H9 (cell line): ENCODE results near the gene C2orf49. TPM values are rescaled to one million over a fixed set of nuclear protein-coding genes. Genes with fewer than 3 reads are reported as not detected.

Experiments
- DNase-seq: peaks from one replicate; pipeline ENCODE4 v3.0.0-alpha.2; 2017
- H2AFZ ChIP-seq: one replicate; pipeline ENCODE4 v1.6.1; 2013; ENCODE audit warnings: mild to moderate bottlenecking, low read length, control low read depth, moderate library complexity
- H2AK5ac ChIP-seq: 2 replicates; pipeline ENCODE4 v1.6.1; 2013; ENCODE audit warnings: low read length, control low read depth, mixed read lengths; ENCODE audit not compliant: insufficient read length
- H2BK120ac ChIP-seq: one replicate; pipeline ENCODE4 v1.6.1; 2013; ENCODE audit warnings: low read depth, mild to moderate bottlenecking, low read length, control low read depth, inconsistent platforms; ENCODE audit not compliant: poor library complexity, severe bottlenecking
- H2BK12ac ChIP-seq: 2 replicates; pipeline ENCODE4 v1.6.1; 2013; ENCODE audit warnings: low read length, control low read depth, mixed read lengths, low read depth; ENCODE audit not compliant: insufficient read length
- H2BK15ac ChIP-seq: 2 replicates; pipeline ENCODE4 v1.6.1; 2013; ENCODE audit warnings: low read depth, low read length, control low read depth
- H2BK20ac ChIP-seq: one replicate; pipeline ENCODE4 v1.6.1; 2013; ENCODE audit warnings: low read depth, mild to moderate bottlenecking, low read length, control low read depth, inconsistent platforms; ENCODE audit not compliant: poor library complexity, severe bottlenecking
- H2BK5ac ChIP-seq: 2 replicates; pipeline ENCODE4 v1.6.1; 2013; ENCODE audit warnings: low read length, control low read depth, mixed read lengths; ENCODE audit not compliant: insufficient read length
- H3K14ac ChIP-seq: 2 replicates; pipeline ENCODE4 v1.6.1; 2013; ENCODE audit warnings: low read length, control low read depth; ENCODE audit not compliant: insufficient read depth
- H3K18ac ChIP-seq: 2 replicates; pipeline ENCODE4 v1.6.1; 2013; ENCODE audit warnings: low read depth, mild to moderate bottlenecking, mixed read lengths, low read length, control low read depth; ENCODE audit not compliant: insufficient read length
- H3K23ac ChIP-seq: 2 replicates; pipeline ENCODE4 v1.6.1; 2013; ENCODE audit warnings: low read length, control low read depth, mixed read lengths, low read depth; ENCODE audit not compliant: insufficient read length
- H3K23me2 ChIP-seq: 2 replicates; pipeline ENCODE4 v1.6.1; 2013; ENCODE audit warnings: low read depth, mild to moderate bottlenecking, mixed read lengths, low read length, control low read depth; ENCODE audit not compliant: insufficient read length, poor library complexity, severe bottlenecking
- H3K27ac ChIP-seq: 2 replicates; pipeline ENCODE4 v1.5.1; 2013; ENCODE audit warnings: low read length, control low read depth, mixed read lengths, low read depth; ENCODE audit not compliant: insufficient read length
- H3K27me3 ChIP-seq: 2 replicates; pipeline ENCODE4 v1.6.1; 2013; ENCODE audit warnings: low read length, control low read depth, inconsistent platforms; ENCODE audit not compliant: insufficient read depth
- H3K4ac ChIP-seq: 2 replicates; pipeline ENCODE4 v1.6.1; 2013; ENCODE audit warnings: low read depth, mild to moderate bottlenecking, control low read depth, inconsistent platforms, low read length, moderate library complexity
- H3K4me1 ChIP-seq: 2 replicates; pipeline ENCODE4 v1.6.1; 2013; ENCODE audit warnings: low read length, control low read depth, inconsistent platforms; ENCODE audit not compliant: insufficient read depth
- H3K4me2 ChIP-seq: 2 replicates; pipeline ENCODE4 v1.6.1; 2013; ENCODE audit warnings: low read length, control low read depth, mixed read lengths; ENCODE audit not compliant: insufficient read length, insufficient read depth
- H3K56ac ChIP-seq: 2 replicates; pipeline ENCODE4 v1.6.1; 2013; ENCODE audit warnings: low read depth, mild to moderate bottlenecking, mixed read lengths, low read length, control low read depth; ENCODE audit not compliant: insufficient read length
- H3K79me1 ChIP-seq: 2 replicates; pipeline ENCODE4 v1.6.1; 2013; ENCODE audit warnings: low read depth, mild to moderate bottlenecking, moderate library complexity, low read length, control low read depth, inconsistent platforms; ENCODE audit not compliant: insufficient read depth, poor library complexity, severe bottlenecking
- H3K79me2 ChIP-seq: 2 replicates; pipeline ENCODE4 v1.6.1; 2013; ENCODE audit warnings: low read length, control low read depth, inconsistent platforms; ENCODE audit not compliant: insufficient read depth
- H3K9ac ChIP-seq: 2 replicates; pipeline ENCODE4 v1.6.1; 2013; ENCODE audit warnings: low read length, control low read depth, mixed read lengths; ENCODE audit not compliant: insufficient read length; ENCODE audit errors: extremely low read depth
- H3K9me3 ChIP-seq: one replicate; pipeline ENCODE4 v1.6.1; 2013; ENCODE audit warnings: low read depth, low read length, inconsistent platforms; ENCODE audit not compliant: control insufficient read depth
- H3T11ph ChIP-seq: one replicate; pipeline ENCODE4 v1.6.1; 2013; ENCODE audit warnings: mild to moderate bottlenecking, low read length, control low read depth, inconsistent platforms
- H4K20me1 ChIP-seq: one replicate; pipeline ENCODE4 v1.6.1; 2013; ENCODE audit not compliant: control insufficient read depth, insufficient read length, insufficient read depth
- H4K5ac ChIP-seq: 2 replicates; pipeline ENCODE4 v1.6.1; 2013; ENCODE audit warnings: low read depth, mild to moderate bottlenecking, mixed read lengths, low read length, control low read depth; ENCODE audit not compliant: insufficient read length
- H4K8ac ChIP-seq: replicated peaks from 2 replicates; pipeline ENCODE4 v1.6.1; 2013; ENCODE audit warnings: low read length, control low read depth, mixed read lengths, low read depth; ENCODE audit not compliant: insufficient read length
- H4K91ac ChIP-seq: 2 replicates; pipeline ENCODE4 v1.6.1; 2013; ENCODE audit warnings: low read depth, mild to moderate bottlenecking, moderate library complexity, mixed read lengths, low read length, control low read depth; ENCODE audit not compliant: insufficient read length
- H3K27ac Mint-ChIP-seq, 3 experiments: 2 replicates in 2 of 3; 3 replicates in 1 of 3; pipeline ENCODE4 v1.8.0; 2020 to 2021; ENCODE audit warnings: mixed read lengths in 3 of 3, mild to moderate bottlenecking in 1 of 3, moderate library complexity in 1 of 3
- H3K27me3 Mint-ChIP-seq: 2 replicates; pipeline ENCODE4 v1.8.0; 2021; ENCODE audit warnings: low read depth, mild to moderate bottlenecking, moderate library complexity, mixed read lengths
- H3K36me3 Mint-ChIP-seq, 3 experiments: 2 replicates in 2 of 3; 3 replicates in 1 of 3; pipeline ENCODE4 v1.8.0; 2020 to 2021; ENCODE audit warnings: low read depth in 3 of 3, mixed read lengths in 3 of 3; ENCODE audit not compliant: insufficient read depth in 1 of 3
- H3K4me1 Mint-ChIP-seq, 2 experiments: 2 replicates each; pipeline ENCODE4 v1.8.0; 2020; ENCODE audit warnings: mixed read lengths in 2 of 2
- H3K4me3 Mint-ChIP-seq, 2 experiments: 2 replicates in 1 of 2; 3 replicates in 1 of 2; pipeline ENCODE4 v1.8.0; 2020 to 2021; ENCODE audit warnings: mild to moderate bottlenecking in 2 of 2, mixed read lengths in 2 of 2, moderate library complexity in 1 of 2
- H3K9me3 Mint-ChIP-seq, 2 experiments: 2 replicates in 1 of 2; 3 replicates in 1 of 2; pipeline ENCODE4 v1.8.0; 2020; ENCODE audit warnings: mild to moderate bottlenecking in 2 of 2, mixed read lengths in 2 of 2, moderate library complexity in 1 of 2
- WGBS: extraction: QIAGEN DNeasy Blood & Tissue Kit; methylation state at CpG from one replicate; pipeline ENCODE4 v1.1.7; 2013; ENCODE audit warnings: missing lambda C conversion rate, low lambda C conversion rate, mixed read lengths; ENCODE audit not compliant: insufficient read length; ENCODE audit errors: extremely low coverage; 5-methylcytosine and 5-hydroxymethylcytosine counted together
- total RNA-seq: library from RNA; stranded (reverse); gene quantifications from 2 replicates; pipeline ENCODE4 v1.2.1, GENCODE V29; 2021
- TF ChIP-seq, protein P1 (sequence below): fragments of 200-600 bp; sonication (generic); conservative IDR thresholded peaks from 3 replicates; pipeline ENCODE4 v1.8.0; 2021; ENCODE audit warnings: antibody characterized with exemption, mild to moderate bottlenecking

Gene C2orf49
- total RNA-seq, 1 experiment from 2014 or later = 18.8 TPM

DNA sequence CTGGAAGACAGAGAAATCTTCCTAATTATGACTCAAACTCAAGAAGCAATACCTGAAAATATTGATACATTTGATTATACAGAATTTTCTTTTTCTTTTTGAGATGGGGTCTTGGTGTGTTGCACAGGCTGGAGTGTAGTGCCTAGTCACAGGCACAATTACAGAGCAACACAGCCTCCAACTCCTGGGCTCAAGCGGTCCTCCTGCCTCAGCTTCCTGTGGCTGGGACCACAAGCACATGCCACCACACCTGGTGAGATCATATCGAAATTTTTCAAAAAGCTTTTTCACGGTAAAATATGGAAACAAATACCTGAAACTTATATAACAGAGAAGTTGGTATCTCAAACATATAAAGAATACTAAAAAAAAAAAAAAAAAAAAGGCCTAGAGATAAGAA is 35.7 kb upstream of the C2orf49 start:
- no CpG with 5 or more reads among the region's 3 CpGs for WGBS
- no peak for DNase-seq
- no peak overlapping the region for H3K4me2 ChIP-seq

More for the DNA sequence above, 35.7 kb upstream of the C2orf49 start:
- H3K27me3 ChIP-seq = no peaks in the 10 kb centered on the region
- no peak overlapping the region for H2BK15ac ChIP-seq
- no peaks in the 10 kb centered on the region for H3K23me2 ChIP-seq
- no peak overlapping the region for H4K5ac ChIP-seq
- H4K91ac ChIP-seq = no peak overlapping the region
- H3K9me3 ChIP-seq = no peaks in the 10 kb centered on the region
- no peak overlapping the region for H3K27ac ChIP-seq
- H4K20me1 ChIP-seq = no peaks in the 10 kb centered on the region
- no peaks in the 10 kb centered on the region for H3K79me1 ChIP-seq
- no peak overlapping the region for H2BK5ac ChIP-seq
- H3K79me2 ChIP-seq = no peaks in the 10 kb centered on the region
- H2AK5ac ChIP-seq = no peak overlapping the region
- Mint-ChIP-seq H3K27ac (no peak overlapping the region), H3K9me3 (no peaks in the 10 kb centered on the region), H3K4me1 (no peaks in the 10 kb centered on the region), H3K27me3 (no peaks in the 10 kb centered on the region; the same call in 1 of the 2 replicates), H3K4me3 (no peak overlapping the region), H3K36me3 (peaks cover 3 to 22% (median 20%) of the 10 kb centered on the region in 3 experiments; a peak in 5 of 7 replicates)
- H3K4ac ChIP-seq = no peak overlapping the region
- no peak overlapping the region for H3K9ac ChIP-seq
- no peak overlapping the region for H2BK12ac ChIP-seq
- TF ChIP-seq, protein P1, sequence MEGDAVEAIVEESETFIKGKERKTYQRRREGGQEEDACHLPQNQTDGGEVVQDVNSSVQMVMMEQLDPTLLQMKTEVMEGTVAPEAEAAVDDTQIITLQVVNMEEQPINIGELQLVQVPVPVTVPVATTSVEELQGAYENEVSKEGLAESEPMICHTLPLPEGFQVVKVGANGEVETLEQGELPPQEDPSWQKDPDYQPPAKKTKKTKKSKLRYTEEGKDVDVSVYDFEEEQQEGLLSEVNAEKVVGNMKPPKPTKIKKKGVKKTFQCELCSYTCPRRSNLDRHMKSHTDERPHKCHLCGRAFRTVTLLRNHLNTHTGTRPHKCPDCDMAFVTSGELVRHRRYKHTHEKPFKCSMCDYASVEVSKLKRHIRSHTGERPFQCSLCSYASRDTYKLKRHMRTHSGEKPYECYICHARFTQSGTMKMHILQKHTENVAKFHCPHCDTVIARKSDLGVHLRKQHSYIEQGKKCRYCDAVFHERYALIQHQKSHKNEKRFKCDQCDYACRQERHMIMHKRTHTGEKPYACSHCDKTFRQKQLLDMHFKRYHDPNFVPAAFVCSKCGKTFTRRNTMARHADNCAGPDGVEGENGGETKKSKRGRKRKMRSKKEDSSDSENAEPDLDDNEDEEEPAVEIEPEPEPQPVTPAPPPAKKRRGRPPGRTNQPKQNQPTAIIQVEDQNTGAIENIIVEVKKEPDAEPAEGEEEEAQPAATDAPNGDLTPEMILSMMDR = no peak
- H2BK20ac ChIP-seq = no peak overlapping the region
- H2BK120ac ChIP-seq = no peak overlapping the region
- H3K56ac ChIP-seq = no peak overlapping the region
- no peak overlapping the region for H3K14ac ChIP-seq
- H3T11ph ChIP-seq = no peak overlapping the region
- no peak overlapping the region for H4K8ac ChIP-seq
- H3K23ac ChIP-seq = no peak overlapping the region
- H3K4me1 ChIP-seq = no peaks in the 10 kb centered on the region
- H3K18ac ChIP-seq = no peak overlapping the region
- H2AFZ ChIP-seq = no peak overlapping the region
